H1 (cell line): ENCODE data around the gene SMAD7. TPM values are rescaled to one million over a fixed set of nuclear protein-coding genes. Genes with fewer than 3 reads are reported as not detected.
A peak's percentile ranks its signal among the peaks of the same experiment; 100 is the strongest.

Experiments used
- CTCF ChIA-PET: fragments of 300-600 bp; sonication (Branson Sonifier 250); formaldehyde crosslinking; loops from one replicate; lab custom pipeline; 2021; ENCODE audit not compliant: partially characterized antibody; lab: Charles Lee
- POLR2A ChIA-PET: fragments of 300-600 bp; sonication (Branson Sonifier 250); formaldehyde crosslinking; loops from one replicate; lab custom pipeline; 2021; ENCODE audit warnings: inconsistent platforms; ENCODE audit not compliant: partially characterized antibody; lab: Charles Lee
- DNase-seq, 2 experiments: peaks; one replicate each; pipeline versions ENCODE4 v3.0.0 to v3.0.0-alpha.2; 2010 to 2022; ENCODE audit warnings: low spot score in 2 of 2, low read depth in 1 of 2, mixed read lengths in 1 of 2
- FAIRE-seq: peaks from 2 replicates; lab custom pipeline; 2011; peaks lifted over from hg19 to GRCh38; lab: Jason Lieb, UNC
- H2AFZ ChIP-seq: 2 replicates; pipeline ENCODE4 v1.8.1; 2012; ENCODE audit warnings: low read length, inconsistent platforms
- H2AK5ac ChIP-seq: 2 replicates; pipeline ENCODE4 v1.6.1; 2013; ENCODE audit warnings: low read depth, low read length
- H2BK120ac ChIP-seq: replicated peaks from 2 replicates; pipeline ENCODE3; 2013; ENCODE audit warnings: low read depth, low read length, inconsistent platforms
- H2BK12ac ChIP-seq: 2 replicates; pipeline ENCODE4 v1.6.1; 2013; ENCODE audit warnings: low read depth, low read length
- H2BK15ac ChIP-seq: 2 replicates; pipeline ENCODE4 v1.6.1; 2013; ENCODE audit warnings: low read length
- H2BK20ac ChIP-seq: 2 replicates; pipeline ENCODE4 v1.6.1; 2013; ENCODE audit warnings: low read length
- H2BK5ac ChIP-seq: 2 replicates; pipeline ENCODE4 v1.6.1; 2013; ENCODE audit warnings: low read depth, low read length
- H3K14ac ChIP-seq: 2 replicates; pipeline ENCODE4 v1.6.1; 2013; ENCODE audit warnings: inconsistent platforms; ENCODE audit not compliant: insufficient read length
- H3K18ac ChIP-seq: 2 replicates; pipeline ENCODE4 v1.6.1; 2013; ENCODE audit warnings: low read length; ENCODE audit errors: extremely low read depth
- H3K23ac ChIP-seq: 2 replicates; pipeline ENCODE4 v1.6.1; 2013; ENCODE audit warnings: inconsistent platforms; ENCODE audit not compliant: insufficient read length
- H3K23me2 ChIP-seq: 2 replicates; pipeline ENCODE4 v1.6.1; 2013; ENCODE audit warnings: low read depth, low read length
- H3K27ac ChIP-seq: 2 replicates; pipeline ENCODE4 v1.6.1; 2011; ENCODE audit warnings: low read depth, low read length, inconsistent platforms
- H3K27me3 ChIP-seq, 4 experiments: replicated peaks in 1 of 4; 1 replicate in 1 of 4; 2 replicates in 3 of 4; pipeline versions ENCODE4 v1.6.1 to v1.8.1; 2011 to 2013; ENCODE audit warnings: low read length in 3 of 4, mild to moderate bottlenecking in 3 of 4, inconsistent platforms in 2 of 4, mixed read lengths in 2 of 4, moderate library complexity in 1 of 4; ENCODE audit not compliant: control insufficient read depth in 3 of 4, insufficient read depth in 3 of 4; ENCODE audit errors: extremely low read depth in 1 of 4
- H3K36me3 ChIP-seq, 4 experiments: 2 replicates each; pipeline versions ENCODE4 v1.6.1 to v1.8.1; 2011 to 2013; ENCODE audit warnings: mild to moderate bottlenecking in 4 of 4, low read length in 3 of 4, moderate library complexity in 2 of 4, control low read depth in 1 of 4, inconsistent platforms in 1 of 4; ENCODE audit not compliant: insufficient read depth in 4 of 4, control insufficient read depth in 2 of 4
- H3K4ac ChIP-seq: replicated peaks from 2 replicates; pipeline ENCODE3; 2013; ENCODE audit warnings: low read length, low read depth, mixed read lengths, inconsistent platforms; ENCODE audit not compliant: insufficient read length
- H3K4me1 ChIP-seq, 4 experiments: replicated peaks in 1 of 4; 1 replicate in 1 of 4; 2 replicates in 3 of 4; pipeline versions ENCODE4 v1.6.1 to v1.8.1; 2011 to 2013; ENCODE audit warnings: low read length in 3 of 4, inconsistent platforms in 2 of 4, mixed read lengths in 1 of 4; ENCODE audit not compliant: insufficient read depth in 4 of 4, control insufficient read depth in 3 of 4
- H3K4me2 ChIP-seq, 2 experiments: 2 replicates each; pipeline versions ENCODE4 v1.6.1 to v1.8.1; 2011 to 2013; ENCODE audit warnings: low read depth in 2 of 2, low read length in 2 of 2, control low read depth in 1 of 2, inconsistent platforms in 1 of 2, mild to moderate bottlenecking in 1 of 2; ENCODE audit not compliant: insufficient read depth in 1 of 2
- H3K4me3 ChIP-seq, 4 experiments: fragments of 200-600, 300-600 bp in 1 of 4; sonication (generic), shearing (Covaris generic), sonication (Bioruptor Twin) in 1 of 4; 2 replicates each; pipeline versions ENCODE4 v1.5.1 to v1.8.1; 2011 to 2016; ENCODE audit warnings: low read length in 4 of 4, low read depth in 3 of 4, control low read depth in 2 of 4, inconsistent platforms in 2 of 4, mild to moderate bottlenecking in 2 of 4, mixed read lengths in 1 of 4, moderate library complexity in 1 of 4; ENCODE audit not compliant: insufficient read depth in 2 of 4; ENCODE audit errors: extremely low read depth in 1 of 4
- H3K56ac ChIP-seq: replicated peaks from 2 replicates; pipeline ENCODE3; 2013; ENCODE audit warnings: low read depth, mild to moderate bottlenecking, mixed read lengths, low read length, inconsistent platforms; ENCODE audit not compliant: insufficient read length
- H3K79me1 ChIP-seq: 2 replicates; pipeline ENCODE4 v1.6.1; 2013; ENCODE audit warnings: low read depth, low read length, control low read depth
- H3K79me2 ChIP-seq, 2 experiments: 2 replicates each; pipeline versions ENCODE4 v1.6.1 to v1.8.1; 2012 to 2013; ENCODE audit warnings: low read length in 2 of 2, mild to moderate bottlenecking in 2 of 2, inconsistent platforms in 1 of 2; ENCODE audit not compliant: insufficient read depth in 2 of 2, control insufficient read depth in 1 of 2
- H3K9ac ChIP-seq, 4 experiments: replicated peaks in 1 of 4; 1 replicate in 1 of 4; 2 replicates in 3 of 4; pipeline versions ENCODE4 v1.6.1 to v1.8.1; 2011 to 2013; ENCODE audit warnings: low read depth in 3 of 4, low read length in 3 of 4, control low read depth in 2 of 4, mild to moderate bottlenecking in 2 of 4, moderate library complexity in 2 of 4, inconsistent platforms in 1 of 4; ENCODE audit errors: extremely low read depth in 1 of 4
- H3K9me3 ChIP-seq, 2 experiments: 2 replicates each; pipeline versions ENCODE4 v1.6.1 to v1.8.1; 2012 to 2013; ENCODE audit warnings: mild to moderate bottlenecking in 2 of 2, moderate library complexity in 2 of 2, control low read depth in 1 of 2, inconsistent platforms in 1 of 2, low read depth in 1 of 2, low read length in 1 of 2, mixed read lengths in 1 of 2; ENCODE audit not compliant: insufficient read depth in 2 of 2
- H4K20me1 ChIP-seq, 2 experiments: replicated peaks in 1 of 2; 2 replicates each; pipeline versions ENCODE3 to v1.8.1; 2011 to 2013; ENCODE audit warnings: inconsistent platforms in 2 of 2, low read length in 2 of 2, mild to moderate bottlenecking in 1 of 2; ENCODE audit not compliant: insufficient read depth in 2 of 2, control insufficient read depth in 1 of 2
- H4K5ac ChIP-seq: 2 replicates; pipeline ENCODE4 v1.6.1; 2013; ENCODE audit warnings: low read length, low read depth, mixed read lengths, inconsistent platforms; ENCODE audit not compliant: insufficient read length
- H4K8ac ChIP-seq: 2 replicates; pipeline ENCODE4 v1.8.0; 2013; ENCODE audit warnings: mild to moderate bottlenecking, moderate library complexity, low read length, inconsistent platforms; ENCODE audit not compliant: insufficient read depth; ENCODE audit errors: extremely low read depth
- H4K91ac ChIP-seq: replicated peaks from 2 replicates; pipeline ENCODE3; 2013; ENCODE audit warnings: low read length, mixed read lengths, inconsistent platforms; ENCODE audit not compliant: insufficient read length
- BCL11A ChIP-seq, 2 experiments: IDR thresholded peaks; one replicate each; pipeline ENCODE4 v1.6.1; 2011; ENCODE audit warnings: low read depth in 2 of 2, low read length in 2 of 2, mild to moderate bottlenecking in 2 of 2
- CHD1 ChIP-seq: IDR thresholded peaks from 2 replicates; pipeline ENCODE4 v1.6.1; 2012; ENCODE audit warnings: low read depth, low read length, improper control_type of control experiment
- CHD2 ChIP-seq: IDR thresholded peaks from 2 replicates; pipeline ENCODE4 v1.6.1; 2012; ENCODE audit warnings: low read length, improper control_type of control experiment
- EGR1 ChIP-seq: IDR thresholded peaks from 2 replicates; pipeline ENCODE4 v1.6.1; 2011; ENCODE audit warnings: low read depth, low read length, borderline replicate concordance
- HDAC2 ChIP-seq, 2 experiments: fragments of 300-600 bp in 1 of 2; sonication (generic) in 1 of 2; IDR thresholded peaks; 2 replicates each; pipeline ENCODE4 v1.6.1; 2011 to 2012; ENCODE audit warnings: low read depth in 2 of 2, low read length in 2 of 2, mild to moderate bottlenecking in 2 of 2, moderate library complexity in 2 of 2, borderline replicate concordance in 1 of 2, inconsistent platforms in 1 of 2
- JUND ChIP-seq: IDR thresholded peaks from 2 replicates; pipeline ENCODE4 v1.6.1; 2011; ENCODE audit warnings: mild to moderate bottlenecking, improper control_type of control experiment, low read length
- MAFK ChIP-seq: IDR thresholded peaks from 2 replicates; pipeline ENCODE4 v1.6.1; 2012; ENCODE audit warnings: low read depth, mild to moderate bottlenecking, improper control_type of control experiment, low read length
- NANOG ChIP-seq: IDR thresholded peaks from 2 replicates; pipeline ENCODE4 v1.6.1; 2011; ENCODE audit warnings: low read length, low read depth, mild to moderate bottlenecking, inconsistent platforms; ENCODE audit not compliant: insufficient read depth, poor library complexity, severe bottlenecking
- POLR2AphosphoS5 ChIP-seq: IDR thresholded peaks from 2 replicates; pipeline ENCODE4 v1.6.1; 2011; ENCODE audit warnings: low read depth, low read length
- RNF2 ChIP-seq: fragments of 200-900, 300-1000 bp; sonication (generic); IDR thresholded peaks from 2 replicates; pipeline ENCODE4 v1.7.1; 2016; ENCODE audit warnings: borderline replicate concordance, low read depth, mild to moderate bottlenecking, antibody characterized with exemption, low read length; ENCODE audit not compliant: poor library complexity, severe bottlenecking; ENCODE audit errors: missing control alignments
- SIX5 ChIP-seq: IDR thresholded peaks from 2 replicates; pipeline ENCODE4 v1.6.1; 2011; ENCODE audit warnings: mild to moderate bottlenecking, low read depth, low read length
- WGBS, 2 experiments: shearing (Covaris generic) in 1 of 2; methylation state at CpG; one replicate each; pipeline versions ENCODE4 v1.1.6 to v1.1.7; 2013 to 2015; ENCODE audit warnings: low lambda C conversion rate in 2 of 2, mixed read lengths in 2 of 2, inconsistent platforms in 1 of 2, low coverage in 1 of 2, missing lambda C conversion rate in 1 of 2; ENCODE audit not compliant: insufficient replicate concordance in 2 of 2, insufficient coverage in 1 of 2, insufficient read length in 1 of 2; ENCODE audit errors: extremely low coverage in 1 of 2, missing lambda C conversion rate in 1 of 2; 5-methylcytosine and 5-hydroxymethylcytosine counted together
- polyA plus RNA-seq, 7 experiments: library from polyadenylated mRNA; depleted of rRNA in 3 of 7; stranded (reverse) in 5 of 7; unstranded in 2 of 7; fragments of >200 nt in 5 of 7; fragments of 200-250 nt in 2 of 7; gene quantifications; 1 replicate in 5 of 7; 2 replicates in 1 of 7; 4 replicates in 1 of 7; pipeline versions ENCODE4 v1.2.1 to v1.2.3, GENCODE V29; 2011 to 2013; ENCODE audit warnings: missing spikeins in 2 of 7, mixed read lengths in 2 of 7
- total RNA-seq: library from RNA; stranded (reverse); fragmentation: NEBNext Ultra II Directional; extraction: Animal tissue kit (Norgen Biotek cat#: 25700); gene quantifications from 2 replicates; pipeline ENCODE4 v1.2.1, GENCODE V29; 2021
- TF ChIP-seq, protein P1 (sequence below): IDR thresholded peaks from 2 replicates; pipeline ENCODE4 v1.6.1; 2012; ENCODE audit warnings: low read length, inconsistent platforms

Gene SMAD7
- total and polyA plus RNA-seq, 2 of the 8 experiments (the other 6 are each of a cell fraction or from before 2014, with no cell fraction given): 6.5 to 15.5 TPM

- 80% methylated on average over 5 of the region's 5 CpGs; no CpG with 5 or more reads in 1 of the 2 experiments for WGBS, 2 experiments
- Histone ChIP-seq H2BK20ac (0 out of 2 replicates have a peak overlapping the region, but pooled peaks have one; percentile 61), H2BK5ac (no peak overlapping the region), H4K5ac (no peak overlapping the region), H3K79me2 (no peaks in the 10 kb centered on the region), H3K4ac (no peak overlapping the region), H3K9me3 (no peaks in the 10 kb centered on the region), H2BK15ac (no peak overlapping the region), H3K56ac (no peak overlapping the region), H4K91ac (no peak overlapping the region), H3K4me3 (no peak overlapping the region), H3K18ac (no peak overlapping the region), H2AFZ (no peak overlapping the region), H3K4me1 (peaks cover 0 to 11% (median 8%) of the 10 kb centered on the region in 4 experiments; a peak in 6 of 7 replicates), H3K27me3 (0 out of 7 replicates have a peak, but pooled peaks cover 0 to 2% (median 0%) of the 10 kb centered on the region in 4 experiments), H3K27ac (no peak overlapping the region), H3K79me1 (no peaks in the 10 kb centered on the region), H3K14ac (no peak overlapping the region), H3K23ac (no peak overlapping the region), H3K4me2 (no peak overlapping the region), H2AK5ac (no peak overlapping the region), H2BK120ac (no peak overlapping the region), H4K20me1 (no peaks in the 10 kb centered on the region), H3K9ac (no peak overlapping the region), H3K36me3 (no peaks in the 10 kb centered on the region), H3K23me2 (no peaks in the 10 kb centered on the region), H4K8ac (no peak overlapping the region), H2BK12ac (no peak overlapping the region)
- FAIRE-seq (no peak), DNase-seq (no peak)
- POLR2A ChIA-PET: interaction anchor here (1.3 kb wide), 1 partner anchor 21 kb away, joined by 3 read pairs; no protein-coding TSS in a partner anchor
- CTCF ChIA-PET: interaction anchor here (0.7 to 1.8 kb wide), 8 partner anchors 8 to 365 kb away, joined by 3 to 9 read pairs (median 3); no protein-coding TSS in a partner anchor
- no peak for TF ChIP-seq SIX5
- no peak for TF ChIP-seq EGR1
- no peak for TF ChIP-seq CHD1
- TF ChIP-seq NANOG: no peak
- no peak for TF ChIP-seq BCL11A (IDR thresholded peaks at IDR 0.05; ENCODE audit: low read depth in 2 of 2, low read length in 2 of 2)
- no peak for TF ChIP-seq MAFK
- TF ChIP-seq, protein P1, sequence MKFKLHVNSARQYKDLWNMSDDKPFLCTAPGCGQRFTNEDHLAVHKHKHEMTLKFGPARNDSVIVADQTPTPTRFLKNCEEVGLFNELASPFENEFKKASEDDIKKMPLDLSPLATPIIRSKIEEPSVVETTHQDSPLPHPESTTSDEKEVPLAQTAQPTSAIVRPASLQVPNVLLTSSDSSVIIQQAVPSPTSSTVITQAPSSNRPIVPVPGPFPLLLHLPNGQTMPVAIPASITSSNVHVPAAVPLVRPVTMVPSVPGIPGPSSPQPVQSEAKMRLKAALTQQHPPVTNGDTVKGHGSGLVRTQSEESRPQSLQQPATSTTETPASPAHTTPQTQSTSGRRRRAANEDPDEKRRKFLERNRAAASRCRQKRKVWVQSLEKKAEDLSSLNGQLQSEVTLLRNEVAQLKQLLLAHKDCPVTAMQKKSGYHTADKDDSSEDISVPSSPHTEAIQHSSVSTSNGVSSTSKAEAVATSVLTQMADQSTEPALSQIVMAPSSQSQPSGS: no peak
- no peak for TF ChIP-seq CHD2
- TF ChIP-seq RNF2: no peak
- no peak for TF ChIP-seq HDAC2 (IDR thresholded peaks at IDR 0.05; ENCODE audit: borderline replicate concordance in 1 of 2, low read depth in 2 of 2, low read length in 2 of 2)
- TF ChIP-seq JUND: no peak
- TF ChIP-seq POLR2AphosphoS5: no peak
Observed at GRCh38 chr18:48874233-48874632, 76.5 kb downstream of the SMAD7 start.
